DND-41 (cell line): ENCODE measurements around the gene UBAP1.
A peak's percentile ranks its signal among the peaks of the same experiment; 100 is the strongest.

ENCODE experiments used
- ATAC-seq: fragments of 200-7000 bp; cut with Tn5 transposase; 3 replicates; pipeline ENCODE4 v1.9.1; 2021; ENCODE audit warnings: low read depth; ENCODE audit not compliant: insufficient read depth
- DNase-seq: peaks from one replicate; pipeline ENCODE4 v3.0.0-alpha.2; 2020
- H2AFZ ChIP-seq: 2 replicates; pipeline ENCODE4 v1.6.0; 2012; ENCODE audit warnings: low read depth, low read length
- H3K27ac ChIP-seq: 2 replicates; pipeline ENCODE4 v1.5.1; 2012; ENCODE audit warnings: low read length, inconsistent platforms
- H3K27me3 ChIP-seq: fragments of 200-600 bp; sonication (generic); 2 replicates; pipeline ENCODE4 v1.6.0; 2012; ENCODE audit warnings: low read length, mild to moderate bottlenecking, inconsistent platforms; ENCODE audit not compliant: insufficient read depth, poor library complexity
- H3K36me3 ChIP-seq: 2 replicates; pipeline ENCODE4 v1.5.1; 2012; ENCODE audit warnings: low read length, inconsistent platforms; ENCODE audit not compliant: insufficient read depth
- H3K4me1 ChIP-seq: 2 replicates; pipeline ENCODE4 v1.5.1; 2012; ENCODE audit warnings: mild to moderate bottlenecking, low read length; ENCODE audit not compliant: insufficient read depth
- H3K4me2 ChIP-seq: 2 replicates; pipeline ENCODE4 v1.6.0; 2012; ENCODE audit warnings: mild to moderate bottlenecking, moderate library complexity, low read length, inconsistent platforms; ENCODE audit not compliant: insufficient read depth
- H3K4me3 ChIP-seq, 2 experiments: fragments of 200-600 bp in 1 of 2; shearing (Covaris generic) in 1 of 2; 2 replicates each; pipeline ENCODE4 v1.5.1; 2012 to 2016; ENCODE audit warnings: inconsistent platforms in 2 of 2, low read length in 2 of 2, mild to moderate bottlenecking in 2 of 2, low read depth in 1 of 2, moderate library complexity in 1 of 2
- H3K79me2 ChIP-seq: 2 replicates; pipeline ENCODE4 v1.6.0; 2012; ENCODE audit warnings: low read length, inconsistent platforms; ENCODE audit not compliant: insufficient read depth
- H3K9ac ChIP-seq: 2 replicates; pipeline ENCODE4 v1.6.0; 2012; ENCODE audit warnings: low read depth, mild to moderate bottlenecking, inconsistent platforms, low read length, moderate library complexity
- H3K9me3 ChIP-seq: 2 replicates; pipeline ENCODE4 v1.5.1; 2012; ENCODE audit warnings: low read length, moderate library complexity, mild to moderate bottlenecking, inconsistent platforms; ENCODE audit not compliant: insufficient read depth, severe bottlenecking
- H4K20me1 ChIP-seq: 2 replicates; pipeline ENCODE4 v1.6.0; 2012; ENCODE audit warnings: low read length; ENCODE audit not compliant: insufficient read depth
- EZH2 ChIP-seq: IDR thresholded peaks from 3 replicates; pipeline ENCODE4 v1.6.1; 2012; ENCODE audit warnings: borderline replicate concordance, low read depth, mild to moderate bottlenecking, moderate library complexity, low read length, inconsistent platforms; ENCODE audit not compliant: severe bottlenecking
- TF ChIP-seq, protein P1 (sequence below): IDR thresholded peaks from 2 replicates; pipeline ENCODE4 v1.5.1; 2012; ENCODE audit warnings: borderline replicate concordance, low read length, moderate library complexity, mild to moderate bottlenecking; ENCODE audit not compliant: poor library complexity, severe bottlenecking; ENCODE audit errors: extremely low read depth

UBAP1 gene

DNA sequence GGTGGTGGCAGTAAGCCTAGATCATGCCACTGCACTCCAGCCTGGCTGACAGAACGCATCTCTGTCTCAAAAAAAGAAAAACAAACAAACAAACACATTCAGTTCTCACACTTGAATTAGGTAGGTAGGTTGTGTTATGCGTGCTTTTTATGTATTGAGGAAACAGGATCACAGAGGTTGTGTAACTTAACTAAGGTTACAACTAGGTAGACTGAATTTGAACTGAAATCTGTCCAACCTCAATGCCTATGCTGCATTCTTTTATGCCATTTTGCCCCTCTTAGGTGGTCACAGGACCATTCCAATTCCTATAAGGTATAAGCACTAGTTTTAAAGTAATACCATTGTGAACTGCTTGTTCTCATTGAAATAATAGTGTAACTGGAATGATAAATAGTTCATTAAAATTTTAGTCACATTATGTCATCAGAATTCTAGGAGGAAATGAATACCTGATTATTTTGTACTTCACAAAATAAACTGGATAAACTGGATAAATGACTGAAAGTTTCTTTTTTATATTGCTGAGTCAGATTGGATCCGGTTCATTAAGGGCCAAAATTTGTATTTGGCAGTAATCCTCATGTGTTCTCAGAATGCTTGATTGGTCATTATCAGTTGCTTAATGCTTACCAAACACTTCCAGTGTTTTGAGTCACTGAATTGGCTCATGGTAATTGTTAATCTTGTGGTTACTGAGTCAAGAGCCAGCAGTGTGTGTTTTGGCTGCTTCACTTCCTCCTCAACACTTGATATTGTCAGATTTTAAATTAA lies 7.1 kb downstream of the UBAP1 start:
- Histone ChIP-seq H3K36me3 (peaks cover 8% of the 10 kb centered on the region), H3K9ac (no peak overlapping the region), H3K27me3 (no peaks in the 10 kb centered on the region), H3K9me3 (no peaks in the 10 kb centered on the region), H3K27ac (no peak overlapping the region), H3K4me1 (peaks cover 7% of the 10 kb centered on the region; the same call in 1 of the 2 replicates), H4K20me1 (peaks cover 13% of the 10 kb centered on the region; the same call in 1 of the 2 replicates), H2AFZ (no peak overlapping the region), H3K79me2 (peaks cover 85% of the 10 kb centered on the region), H3K4me2 (no peak overlapping the region), H3K4me3 (no peak overlapping the region)
- ATAC-seq (peak; percentile 65; the same call in 2 of the 3 replicates), DNase-seq (no peak)
- no peak for TF ChIP-seq EZH2
- TF ChIP-seq, protein P1, sequence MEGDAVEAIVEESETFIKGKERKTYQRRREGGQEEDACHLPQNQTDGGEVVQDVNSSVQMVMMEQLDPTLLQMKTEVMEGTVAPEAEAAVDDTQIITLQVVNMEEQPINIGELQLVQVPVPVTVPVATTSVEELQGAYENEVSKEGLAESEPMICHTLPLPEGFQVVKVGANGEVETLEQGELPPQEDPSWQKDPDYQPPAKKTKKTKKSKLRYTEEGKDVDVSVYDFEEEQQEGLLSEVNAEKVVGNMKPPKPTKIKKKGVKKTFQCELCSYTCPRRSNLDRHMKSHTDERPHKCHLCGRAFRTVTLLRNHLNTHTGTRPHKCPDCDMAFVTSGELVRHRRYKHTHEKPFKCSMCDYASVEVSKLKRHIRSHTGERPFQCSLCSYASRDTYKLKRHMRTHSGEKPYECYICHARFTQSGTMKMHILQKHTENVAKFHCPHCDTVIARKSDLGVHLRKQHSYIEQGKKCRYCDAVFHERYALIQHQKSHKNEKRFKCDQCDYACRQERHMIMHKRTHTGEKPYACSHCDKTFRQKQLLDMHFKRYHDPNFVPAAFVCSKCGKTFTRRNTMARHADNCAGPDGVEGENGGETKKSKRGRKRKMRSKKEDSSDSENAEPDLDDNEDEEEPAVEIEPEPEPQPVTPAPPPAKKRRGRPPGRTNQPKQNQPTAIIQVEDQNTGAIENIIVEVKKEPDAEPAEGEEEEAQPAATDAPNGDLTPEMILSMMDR, result no peak

DNA sequence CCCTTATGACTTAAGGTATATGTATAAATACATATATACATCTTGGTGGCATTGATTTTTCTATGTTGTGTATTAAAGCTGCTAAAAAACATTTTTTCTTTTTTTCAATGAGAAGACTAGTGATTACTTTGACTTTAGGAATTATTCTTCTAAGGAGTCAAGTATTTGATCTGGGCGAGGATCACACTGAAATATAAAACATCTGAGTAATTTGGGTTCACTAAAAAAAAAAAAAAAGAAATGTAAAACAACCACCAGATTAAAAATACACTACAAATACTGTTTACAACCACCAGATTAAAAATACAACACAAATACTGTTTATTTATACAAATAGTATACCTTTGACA lies 9.0 kb downstream of the UBAP1 start:
- TF ChIP-seq, protein P1, result no peak
- no peak for TF ChIP-seq EZH2
- Histone ChIP-seq H3K4me2 (no peak overlapping the region), H3K4me1 (peaks cover 7% of the 10 kb centered on the region; the same call in 1 of the 2 replicates), H3K27me3 (no peaks in the 10 kb centered on the region), H3K4me3 (no peak overlapping the region), H3K79me2 (peaks cover 84% of the 10 kb centered on the region), H3K9ac (no peak overlapping the region), H3K36me3 (peaks cover 8% of the 10 kb centered on the region), H3K27ac (no peak overlapping the region), H3K9me3 (no peaks in the 10 kb centered on the region), H2AFZ (no peak overlapping the region), H4K20me1 (peaks cover 13% of the 10 kb centered on the region; the same call in 1 of the 2 replicates)
- DNase-seq (no peak), ATAC-seq (no peak)

DNA sequence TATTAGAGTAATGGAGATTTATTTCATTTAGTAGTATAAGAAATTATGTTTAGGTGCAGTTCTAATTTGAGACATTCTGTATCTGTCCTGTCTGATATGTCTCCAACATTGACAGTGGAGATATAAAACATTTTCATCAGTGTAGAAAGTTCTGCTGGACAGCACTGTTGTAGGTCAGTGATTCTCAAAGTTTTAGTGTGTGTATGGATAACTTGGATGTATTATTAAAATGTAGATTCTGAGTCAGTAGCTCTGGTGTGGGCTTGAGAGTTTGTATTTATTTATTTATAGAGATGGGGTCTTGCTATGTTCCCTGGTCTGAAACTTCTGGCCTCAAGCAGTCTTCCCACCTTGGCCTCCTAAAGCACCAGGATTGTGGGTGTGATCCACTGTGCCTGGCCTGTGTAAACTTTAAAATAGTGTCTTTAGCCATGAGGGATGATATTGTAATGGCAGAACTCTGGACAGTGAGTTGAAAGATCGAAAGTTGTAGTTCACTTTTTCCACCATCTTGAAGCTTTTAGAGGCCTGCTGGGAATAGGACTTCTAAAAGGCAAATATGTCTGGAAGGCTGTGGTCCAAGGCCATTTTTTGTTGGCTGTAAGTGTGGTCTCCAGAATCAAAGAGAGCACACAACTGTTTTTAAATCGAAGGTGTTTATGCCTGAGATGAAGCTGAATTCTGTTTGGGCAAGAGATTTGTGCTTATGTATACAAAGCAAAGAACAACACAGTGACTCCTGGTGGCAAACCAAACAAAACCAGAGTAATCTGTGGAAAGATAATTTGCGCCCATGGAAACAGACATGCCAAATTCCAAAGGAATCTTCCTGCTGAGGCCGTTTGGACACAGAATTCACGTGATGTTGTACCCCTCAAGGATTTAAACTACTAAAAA lies 12.4 kb downstream of the UBAP1 start:
- H3K4me1 ChIP-seq, result peaks cover under 1% of the 10 kb centered on the region; the same call in 1 of the 2 replicates
- no peak for DNase-seq
- H3K79me2 ChIP-seq, result peaks cover 82% of the 10 kb centered on the region
- H3K9me3 ChIP-seq, result no peaks in the 10 kb centered on the region
- no peak overlapping the region for H3K27ac ChIP-seq
- H2AFZ ChIP-seq, result no peak overlapping the region
- no peaks in the 10 kb centered on the region for H3K36me3 ChIP-seq
- ATAC-seq, result no peak
- no peak overlapping the region for H3K4me2 ChIP-seq
- peaks cover 12% of the 10 kb centered on the region; the same call in 1 of the 2 replicates for H4K20me1 ChIP-seq
- H3K9ac ChIP-seq, result no peak overlapping the region
- TF ChIP-seq, protein P1, result peak; percentile 8
- TF ChIP-seq EZH2, result no peak
- no peaks in the 10 kb centered on the region for H3K27me3 ChIP-seq
- H3K4me3 ChIP-seq, result no peak overlapping the region
